Stimulated activated CD4-positive, alpha-beta T cell treated with anti-CD3 and anti-CD28 coated beads, Interleukin-4, amount 100 ng/mL, for 1 hour (primary cell): ENCODE data around the gene ANKRD34C.
"Not testable (repeated sequence)": the region's sequence is repeated elsewhere in the genome, so short reads cannot be mapped to it uniquely, and the experiment has no call there.

Source experiments
- DNase-seq: peaks from one replicate; pipeline ENCODE4 v3.0.0-alpha.2; 2020

Gene ANKRD34C

GRCh38 chr15:79311901-79312553 lies 29.5 kb downstream of the ANKRD34C start:
- no peak for DNase-seq

GRCh38 chr15:79314186-79314585 lies 31.7 kb downstream of the ANKRD34C start:
- no peak for DNase-seq

GRCh38 chr15:79314811-79315210 lies 32.3 kb downstream of the ANKRD34C start:
- no peak for DNase-seq

- DNase-seq, result no peak
Measured at GRCh38 chr15:79315623-79316328, 33.3 kb downstream of the ANKRD34C start.

GRCh38 chr15:79316864-79317263 lies 34.3 kb downstream of the ANKRD34C start:
- DNase-seq, result no peak

GRCh38 chr15:79319973-79320372 lies 37.5 kb downstream of the ANKRD34C start:
- DNase-seq, result not testable (repeated sequence)

- no peak for DNase-seq
Measured at GRCh38 chr15:79321876-79322275, 39.4 kb downstream of the ANKRD34C start.

GRCh38 chr15:79322306-79322705 lies 39.8 kb downstream of the ANKRD34C start:
- DNase-seq, result no peak

GRCh38 chr15:79322945-79323344 lies 40.4 kb downstream of the ANKRD34C start:
- DNase-seq, result no peak

- DNase-seq, result no peak
Measured at GRCh38 chr15:79329171-79329611, 46.7 kb downstream of the ANKRD34C start.
